WTC11 (cell line): ENCODE data around the gene SPATA3. TPM values are rescaled to one million over a fixed set of nuclear protein-coding genes. Genes with fewer than 3 reads are reported as not detected.

ENCODE experiments used
- ATAC-seq: fragments of 200-7000 bp; cut with Tn5 transposase; 2 replicates; pipeline ENCODE4 v1.10.0; 2021; ENCODE audit warnings: mild to moderate bottlenecking, moderate library complexity
- CTCF ChIA-PET: fragments of 300-600 bp; sonication (Branson Sonifier 250); formaldehyde crosslinking; loops from one replicate; lab custom pipeline; 2021; ENCODE audit warnings: antibody characterized with exemption; lab: Charles Lee
- POLR2A ChIA-PET: fragments of 350-600 bp; sonication (Branson Sonifier 250); formaldehyde crosslinking; loops from one replicate; lab custom pipeline; 2021; ENCODE audit warnings: antibody characterized with exemption; lab: Charles Lee
- DNase-seq: peaks from one replicate; pipeline ENCODE4 v3.0.0; 2021; ENCODE audit warnings: low spot score
- H3K27ac Mint-ChIP-seq: 2 replicates; pipeline ENCODE4 v1.8.0; 2021; ENCODE audit warnings: mixed read lengths
- H3K27me3 Mint-ChIP-seq: 2 replicates; pipeline ENCODE4 v1.8.0; 2021; ENCODE audit warnings: low read depth, mild to moderate bottlenecking, moderate library complexity, mixed read lengths
- H3K36me3 Mint-ChIP-seq: 2 replicates; pipeline ENCODE4 v1.8.0; 2021; ENCODE audit warnings: mixed read lengths
- H3K4me1 Mint-ChIP-seq: 2 replicates; pipeline ENCODE4 v1.8.0; 2022; ENCODE audit warnings: mixed read lengths
- H3K4me3 Mint-ChIP-seq: 2 replicates; pipeline ENCODE4 v1.8.0; 2021; ENCODE audit warnings: mild to moderate bottlenecking, moderate library complexity, mixed read lengths
- H3K9me3 Mint-ChIP-seq: 2 replicates; pipeline ENCODE4 v1.8.0; 2021; ENCODE audit warnings: mixed read lengths
- ATF1 ChIP-seq: sonication (generic); formaldehyde crosslinking; IDR thresholded peaks from 2 replicates; pipeline ENCODE4 v1.8.1; 2023; ENCODE audit warnings: mild to moderate bottlenecking, moderate library complexity, missing genetic modification reagents
- CREB1 ChIP-seq: sonication (generic); formaldehyde crosslinking; IDR thresholded peaks from 2 replicates; pipeline ENCODE4 v1.8.0; 2023; ENCODE audit warnings: mild to moderate bottlenecking, missing genetic modification reagents
- E2F4 ChIP-seq: sonication (generic); formaldehyde crosslinking; IDR thresholded peaks from 2 replicates; pipeline ENCODE4 v1.8.1; 2022; ENCODE audit warnings: low read depth, mild to moderate bottlenecking, moderate library complexity, missing genetic modification reagents, borderline replicate concordance
- ETV6 ChIP-seq: sonication (generic); formaldehyde crosslinking; IDR thresholded peaks from 2 replicates; pipeline ENCODE4 v1.8.1; 2022; ENCODE audit warnings: mild to moderate bottlenecking, missing genetic modification reagents
- GABPB1 ChIP-seq: sonication (generic); formaldehyde crosslinking; IDR thresholded peaks from 2 replicates; pipeline ENCODE4 v1.8.1; 2023; ENCODE audit warnings: mild to moderate bottlenecking, missing genetic modification reagents
- GRHL2 ChIP-seq: fragments of 250-450 bp; sonication (Bioruptor Pico); IDR thresholded peaks from 2 replicates; pipeline ENCODE4 v1.8.0; 2022; ENCODE audit warnings: mild to moderate bottlenecking, moderate library complexity; ENCODE audit not compliant: insufficient replicate concordance, severe bottlenecking
- HMGA2 ChIP-seq: fragments of 250-450 bp; sonication (Bioruptor Pico); IDR thresholded peaks from 2 replicates; pipeline ENCODE4 v1.4.0; 2021; ENCODE audit warnings: mild to moderate bottlenecking, moderate library complexity
- JAZF1 ChIP-seq: fragments of 250-450 bp; sonication (Bioruptor Pico); IDR thresholded peaks from 2 replicates; pipeline ENCODE4 v1.9.0; 2021; ENCODE audit warnings: moderate library complexity, mild to moderate bottlenecking, inconsistent platforms
- JUN ChIP-seq: sonication (generic); formaldehyde crosslinking; IDR thresholded peaks from 2 replicates; pipeline ENCODE4 v1.8.0; 2023; ENCODE audit warnings: mild to moderate bottlenecking, missing genetic modification reagents
- RELA ChIP-seq: sonication (generic); formaldehyde crosslinking; IDR thresholded peaks from 2 replicates; pipeline ENCODE4 v1.8.1; 2022; ENCODE audit warnings: missing genetic modification reagents, mild to moderate bottlenecking, borderline replicate concordance
- TP53 ChIP-seq: sonication (generic); formaldehyde crosslinking; IDR thresholded peaks from 2 replicates; pipeline ENCODE4 v1.8.1; 2023; ENCODE audit warnings: mild to moderate bottlenecking, missing genetic modification reagents
- ZNF121 ChIP-seq: sonication (generic); formaldehyde crosslinking; IDR thresholded peaks from 2 replicates; pipeline ENCODE4 v1.8.0; 2023; ENCODE audit warnings: missing genetic modification reagents
- ZNF232 ChIP-seq: sonication (generic); formaldehyde crosslinking; IDR thresholded peaks from 2 replicates; pipeline ENCODE4 v1.8.0; 2022; ENCODE audit warnings: mild to moderate bottlenecking, missing genetic modification reagents
- ZNF263 ChIP-seq: sonication (generic); formaldehyde crosslinking; IDR thresholded peaks from 2 replicates; pipeline ENCODE4 v1.8.1; 2022; ENCODE audit warnings: low read depth, mild to moderate bottlenecking, moderate library complexity, missing genetic modification reagents
- ZNF317 ChIP-seq: sonication (generic); formaldehyde crosslinking; IDR thresholded peaks from 2 replicates; pipeline ENCODE4 v1.8.1; 2023; ENCODE audit warnings: low read depth, mild to moderate bottlenecking, moderate library complexity, missing genetic modification reagents, borderline replicate concordance
- ZNF396 ChIP-seq: fragments of 250-450 bp; sonication (Bioruptor Pico); IDR thresholded peaks from 2 replicates; pipeline ENCODE4 v1.8.0; 2021; ENCODE audit warnings: mild to moderate bottlenecking, moderate library complexity, borderline replicate concordance
- ZNF423 ChIP-seq: fragments of 250-450 bp; sonication (Bioruptor Pico); IDR thresholded peaks from 2 replicates; pipeline ENCODE4 v2.1.2; 2022; ENCODE audit warnings: mild to moderate bottlenecking, moderate library complexity
- total RNA-seq: library from RNA; stranded (reverse); gene quantifications from 3 replicates; pipeline ENCODE4 v1.2.3, GENCODE V29; 2021
- TF ChIP-seq, protein P1 (sequence below): sonication (generic); formaldehyde crosslinking; IDR thresholded peaks from 2 replicates; pipeline ENCODE4 v1.8.1; 2023; ENCODE audit warnings: mild to moderate bottlenecking, missing genetic modification reagents, borderline replicate concordance
- TF ChIP-seq, protein P2 (sequence below): sonication (generic); formaldehyde crosslinking; IDR thresholded peaks from 2 replicates; pipeline ENCODE4 v1.8.0; 2022; ENCODE audit warnings: mild to moderate bottlenecking, missing genetic modification reagents
- TF ChIP-seq, protein P3 (sequence below): sonication (generic); formaldehyde crosslinking; IDR thresholded peaks from 2 replicates; pipeline ENCODE4 v1.8.1; 2023; ENCODE audit warnings: mild to moderate bottlenecking, missing genetic modification reagents

The SPATA3 gene
- total RNA-seq, 1 experiment from 2014 or later, result not detected

GRCh38 chr2:230961091-230961491, 34.8 kb upstream of the SPATA3 start:
- Mint-ChIP-seq H3K36me3 (no peaks in the 10 kb centered on the region), H3K27me3 (peaks cover 31% of the 10 kb centered on the region), H3K9me3 (peaks cover 20% of the 10 kb centered on the region), H3K27ac (no peak overlapping the region), H3K4me1 (peaks cover 12% of the 10 kb centered on the region), H3K4me3 (no peak overlapping the region)
- POLR2A ChIA-PET, result no interaction called here
- no peak for TF ChIP-seq HMGA2 (CRISPR knock-in tag)
- no peak for TF ChIP-seq ZNF121
- TF ChIP-seq GRHL2 (CRISPR knock-in tag), result no peak
- TF ChIP-seq ZNF396 (CRISPR knock-in tag), result no peak
- no peak for TF ChIP-seq ATF1 (CRISPR knock-in tag)
- TF ChIP-seq ZNF317, result no peak
- TF ChIP-seq ZNF263 (CRISPR knock-in tag), result no peak
- TF ChIP-seq, protein P1, sequence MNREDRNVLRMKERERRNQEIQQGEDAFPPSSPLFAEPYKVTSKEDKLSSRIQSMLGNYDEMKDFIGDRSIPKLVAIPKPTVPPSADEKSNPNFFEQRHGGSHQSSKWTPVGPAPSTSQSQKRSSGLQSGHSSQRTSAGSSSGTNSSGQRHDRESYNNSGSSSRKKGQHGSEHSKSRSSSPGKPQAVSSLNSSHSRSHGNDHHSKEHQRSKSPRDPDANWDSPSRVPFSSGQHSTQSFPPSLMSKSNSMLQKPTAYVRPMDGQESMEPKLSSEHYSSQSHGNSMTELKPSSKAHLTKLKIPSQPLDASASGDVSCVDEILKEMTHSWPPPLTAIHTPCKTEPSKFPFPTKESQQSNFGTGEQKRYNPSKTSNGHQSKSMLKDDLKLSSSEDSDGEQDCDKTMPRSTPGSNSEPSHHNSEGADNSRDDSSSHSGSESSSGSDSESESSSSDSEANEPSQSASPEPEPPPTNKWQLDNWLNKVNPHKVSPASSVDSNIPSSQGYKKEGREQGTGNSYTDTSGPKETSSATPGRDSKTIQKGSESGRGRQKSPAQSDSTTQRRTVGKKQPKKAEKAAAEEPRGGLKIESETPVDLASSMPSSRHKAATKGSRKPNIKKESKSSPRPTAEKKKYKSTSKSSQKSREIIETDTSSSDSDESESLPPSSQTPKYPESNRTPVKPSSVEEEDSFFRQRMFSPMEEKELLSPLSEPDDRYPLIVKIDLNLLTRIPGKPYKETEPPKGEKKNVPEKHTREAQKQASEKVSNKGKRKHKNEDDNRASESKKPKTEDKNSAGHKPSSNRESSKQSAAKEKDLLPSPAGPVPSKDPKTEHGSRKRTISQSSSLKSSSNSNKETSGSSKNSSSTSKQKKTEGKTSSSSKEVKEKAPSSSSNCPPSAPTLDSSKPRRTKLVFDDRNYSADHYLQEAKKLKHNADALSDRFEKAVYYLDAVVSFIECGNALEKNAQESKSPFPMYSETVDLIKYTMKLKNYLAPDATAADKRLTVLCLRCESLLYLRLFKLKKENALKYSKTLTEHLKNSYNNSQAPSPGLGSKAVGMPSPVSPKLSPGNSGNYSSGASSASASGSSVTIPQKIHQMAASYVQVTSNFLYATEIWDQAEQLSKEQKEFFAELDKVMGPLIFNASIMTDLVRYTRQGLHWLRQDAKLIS (CRISPR knock-in tag), result no peak
- TF ChIP-seq ZNF232, result no peak
- TF ChIP-seq, protein P2, sequence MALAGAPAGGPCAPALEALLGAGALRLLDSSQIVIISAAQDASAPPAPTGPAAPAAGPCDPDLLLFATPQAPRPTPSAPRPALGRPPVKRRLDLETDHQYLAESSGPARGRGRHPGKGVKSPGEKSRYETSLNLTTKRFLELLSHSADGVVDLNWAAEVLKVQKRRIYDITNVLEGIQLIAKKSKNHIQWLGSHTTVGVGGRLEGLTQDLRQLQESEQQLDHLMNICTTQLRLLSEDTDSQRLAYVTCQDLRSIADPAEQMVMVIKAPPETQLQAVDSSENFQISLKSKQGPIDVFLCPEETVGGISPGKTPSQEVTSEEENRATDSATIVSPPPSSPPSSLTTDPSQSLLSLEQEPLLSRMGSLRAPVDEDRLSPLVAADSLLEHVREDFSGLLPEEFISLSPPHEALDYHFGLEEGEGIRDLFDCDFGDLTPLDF (CRISPR knock-in tag), result no peak
- no peak for TF ChIP-seq JAZF1
- no peak for TF ChIP-seq ZNF423
- TF ChIP-seq JUN, result no peak
- TF ChIP-seq TP53 (CRISPR knock-in tag), result no peak
- TF ChIP-seq, protein P3, sequence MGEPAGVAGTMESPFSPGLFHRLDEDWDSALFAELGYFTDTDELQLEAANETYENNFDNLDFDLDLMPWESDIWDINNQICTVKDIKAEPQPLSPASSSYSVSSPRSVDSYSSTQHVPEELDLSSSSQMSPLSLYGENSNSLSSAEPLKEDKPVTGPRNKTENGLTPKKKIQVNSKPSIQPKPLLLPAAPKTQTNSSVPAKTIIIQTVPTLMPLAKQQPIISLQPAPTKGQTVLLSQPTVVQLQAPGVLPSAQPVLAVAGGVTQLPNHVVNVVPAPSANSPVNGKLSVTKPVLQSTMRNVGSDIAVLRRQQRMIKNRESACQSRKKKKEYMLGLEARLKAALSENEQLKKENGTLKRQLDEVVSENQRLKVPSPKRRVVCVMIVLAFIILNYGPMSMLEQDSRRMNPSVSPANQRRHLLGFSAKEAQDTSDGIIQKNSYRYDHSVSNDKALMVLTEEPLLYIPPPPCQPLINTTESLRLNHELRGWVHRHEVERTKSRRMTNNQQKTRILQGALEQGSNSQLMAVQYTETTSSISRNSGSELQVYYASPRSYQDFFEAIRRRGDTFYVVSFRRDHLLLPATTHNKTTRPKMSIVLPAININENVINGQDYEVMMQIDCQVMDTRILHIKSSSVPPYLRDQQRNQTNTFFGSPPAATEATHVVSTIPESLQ, result no peak
- TF ChIP-seq ETV6, result no peak
- no peak for TF ChIP-seq E2F4 (CRISPR knock-in tag)
- TF ChIP-seq RELA, result no peak
- no peak for TF ChIP-seq CREB1
- no peak for TF ChIP-seq GABPB1 (CRISPR knock-in tag)
- no peak for DNase-seq
- CTCF ChIA-PET, result no interaction called here
- no peak for ATAC-seq
